OCI-LY7 (cell line): ENCODE data around the gene RPA1.

ENCODE experiments used
- CTCF ChIP-seq: fragments of 200-600 bp; sonication (generic); conservative IDR thresholded peaks from 2 replicates; pipeline ENCODE4 v1.5.1; 2014; ENCODE audit warnings: mild to moderate bottlenecking, antibody characterized with exemption, low read length, moderate library complexity, mixed read lengths
- EZH2phosphoT487 ChIP-seq: fragments of 200-600 bp; sonication (generic); IDR thresholded peaks from 2 replicates; pipeline ENCODE4 v1.6.1; 2018; ENCODE audit warnings: low read depth, borderline replicate concordance, mild to moderate bottlenecking, mixed run types, antibody characterized with exemption, low read length, moderate library complexity, mixed read lengths

GRCh38 chr17:1789936-1790335 is 39.9 kb upstream of the RPA1 start:
- TF ChIP-seq CTCF (no peak), EZH2phosphoT487 (no peak)
